CD4-positive, alpha-beta T cell treated with Interleukin-4 for 1 hour (primary cell): Measurements from ENCODE around the gene MAPK7.

Experiments
- DNase-seq, 2 donors: peaks; one replicate each; pipeline ENCODE4 v3.0.0-alpha.2; 2020 to 2022

The MAPK7 gene

DNA sequence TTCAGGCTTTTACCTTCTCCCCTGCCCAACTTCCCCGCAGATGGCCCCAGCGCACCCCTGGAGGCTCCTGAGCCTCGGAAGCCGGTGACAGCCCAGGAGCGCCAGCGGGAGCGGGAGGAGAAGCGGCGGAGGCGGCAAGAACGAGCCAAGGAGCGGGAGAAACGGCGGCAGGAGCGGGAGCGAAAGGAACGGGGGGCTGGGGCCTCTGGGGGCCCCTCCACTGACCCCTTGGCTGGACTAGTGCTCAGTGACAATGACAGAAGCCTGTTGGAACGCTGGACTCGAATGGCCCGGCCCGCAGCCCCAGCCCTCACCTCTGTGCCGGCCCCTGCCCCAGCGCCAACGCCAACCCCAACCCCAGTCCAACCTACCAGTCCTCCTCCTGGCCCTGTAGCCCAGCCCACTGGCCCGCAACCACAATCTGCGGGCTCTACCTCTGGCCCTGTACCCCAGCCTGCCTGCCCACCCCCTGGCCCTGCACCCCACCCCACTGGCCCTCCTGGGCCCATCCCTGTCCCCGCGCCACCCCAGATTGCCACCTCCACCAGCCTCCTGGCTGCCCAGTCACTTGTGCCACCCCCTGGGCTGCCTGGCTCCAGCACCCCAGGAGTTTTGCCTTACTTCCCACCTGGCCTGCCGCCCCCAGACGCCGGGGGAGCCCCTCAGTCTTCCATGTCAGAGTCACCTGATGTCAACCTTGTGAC lies 3.6 kb downstream of the MAPK7 start:
- no peak for DNase-seq

DNA sequence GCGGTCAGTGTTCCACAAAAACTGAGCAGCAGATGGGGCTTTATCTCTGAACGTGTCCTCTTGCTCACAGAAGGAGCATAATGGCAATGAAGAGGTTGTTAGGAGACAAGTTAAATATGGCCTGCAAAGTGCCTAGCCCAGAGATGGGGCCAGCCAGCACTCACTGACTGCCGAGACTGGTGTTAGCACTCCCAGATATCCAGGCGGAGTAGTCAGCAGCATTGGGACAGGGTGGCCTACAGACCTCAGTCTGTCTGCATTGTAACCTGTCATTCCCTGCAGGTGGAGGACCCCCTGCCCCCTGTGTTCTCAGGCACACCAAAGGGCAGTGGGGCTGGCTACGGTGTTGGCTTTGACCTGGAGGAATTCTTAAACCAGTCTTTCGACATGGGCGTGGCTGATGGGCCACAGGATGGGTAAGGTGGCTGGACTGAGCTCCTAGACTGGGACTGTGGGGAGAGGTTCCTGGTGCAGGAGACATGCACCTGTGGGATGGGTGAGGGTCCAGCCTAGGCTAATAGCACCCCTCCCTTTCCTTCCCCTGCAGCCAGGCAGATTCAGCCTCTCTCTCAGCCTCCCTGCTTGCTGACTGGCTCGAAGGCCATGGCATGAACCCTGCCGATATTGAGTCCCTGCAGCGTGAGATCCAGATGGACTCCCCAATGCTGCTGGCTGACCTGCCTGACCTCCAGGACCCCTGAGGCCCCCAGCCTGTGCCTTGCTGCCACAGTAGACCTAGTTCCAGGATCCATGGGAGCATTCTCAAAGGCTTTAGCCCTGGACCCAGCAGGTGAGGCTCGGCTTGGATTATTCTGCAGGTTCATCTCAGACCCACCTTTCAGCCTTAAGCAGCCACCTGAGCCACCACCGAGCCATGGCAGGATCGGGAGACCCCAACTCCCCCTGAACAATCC lies 4.5 kb downstream of the MAPK7 start:
- DNase-seq = no peak

DNA sequence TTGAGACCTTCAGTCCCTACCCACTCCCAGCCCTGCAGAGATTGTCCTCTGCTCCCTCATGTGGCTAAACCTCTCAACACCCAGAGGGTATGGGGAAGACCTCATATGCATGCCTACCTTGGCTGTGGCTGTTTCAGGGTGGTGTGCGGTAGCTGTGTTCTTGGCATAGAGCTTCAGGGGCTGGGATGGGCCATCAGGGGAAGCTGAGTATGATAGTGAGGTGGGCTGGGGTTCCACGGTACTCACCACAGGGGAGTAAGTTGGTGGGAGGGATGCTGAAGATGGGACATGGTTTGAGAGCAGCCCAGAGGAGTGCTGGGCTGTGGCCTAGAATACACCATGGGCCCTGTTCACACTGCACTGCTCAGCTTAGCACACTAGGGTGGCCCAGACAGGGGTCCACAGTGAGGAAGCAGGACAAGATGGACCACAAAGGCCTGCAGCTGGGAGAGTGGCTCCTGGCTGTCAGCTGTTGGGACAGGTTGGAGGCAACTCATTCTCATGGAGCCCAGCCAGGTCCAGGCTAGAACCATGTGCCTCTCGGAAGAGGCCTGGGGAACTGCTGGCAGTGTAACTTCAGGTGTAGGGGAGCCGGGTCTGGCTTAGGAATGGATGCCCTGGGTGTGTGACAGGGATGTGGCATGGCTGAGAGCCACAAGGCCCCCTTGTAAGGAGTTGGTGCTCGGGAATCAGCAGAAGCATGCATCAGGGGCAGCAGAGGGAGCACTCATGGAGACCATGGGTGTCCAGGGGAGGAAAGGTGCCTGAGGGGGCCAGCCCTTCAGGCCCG lies 5.6 kb downstream of the MAPK7 start:
- DNase-seq = no peak

DNA sequence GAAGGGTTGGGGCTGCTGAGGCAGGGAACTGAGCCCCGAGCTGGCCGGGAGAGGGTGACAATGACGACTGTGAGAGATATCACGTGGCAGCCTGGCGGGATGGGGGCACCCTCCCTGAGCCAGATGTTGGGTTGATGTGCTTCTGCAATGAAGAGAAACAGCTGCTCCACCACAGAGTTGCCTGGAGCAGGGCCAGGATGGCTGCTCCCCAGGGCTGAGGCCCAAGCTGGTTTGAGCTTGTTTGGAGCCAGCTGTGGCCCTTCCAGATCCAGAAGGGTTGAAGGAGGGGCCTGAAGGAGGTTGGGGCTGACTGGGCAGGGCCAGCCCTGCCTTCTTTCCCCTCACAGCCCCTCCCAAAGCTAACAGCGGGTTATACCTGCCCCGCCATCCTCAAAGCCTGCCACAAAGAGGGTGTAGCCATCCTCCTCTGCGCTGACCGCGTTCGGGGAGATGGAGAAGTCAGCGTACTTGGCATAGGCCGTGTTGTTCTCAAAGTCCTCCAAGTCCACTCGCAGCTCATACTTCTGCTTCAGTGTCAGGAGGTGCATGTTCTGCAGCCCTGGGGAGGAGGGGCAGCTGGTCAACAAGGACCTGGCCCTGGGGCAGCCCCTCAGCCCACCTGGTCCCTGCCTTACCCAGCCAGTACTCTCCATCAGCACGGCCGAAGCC lies 6.6 kb downstream of the MAPK7 start:
- peak in 1 of 2 donors; percentile 23 for DNase-seq

DNA sequence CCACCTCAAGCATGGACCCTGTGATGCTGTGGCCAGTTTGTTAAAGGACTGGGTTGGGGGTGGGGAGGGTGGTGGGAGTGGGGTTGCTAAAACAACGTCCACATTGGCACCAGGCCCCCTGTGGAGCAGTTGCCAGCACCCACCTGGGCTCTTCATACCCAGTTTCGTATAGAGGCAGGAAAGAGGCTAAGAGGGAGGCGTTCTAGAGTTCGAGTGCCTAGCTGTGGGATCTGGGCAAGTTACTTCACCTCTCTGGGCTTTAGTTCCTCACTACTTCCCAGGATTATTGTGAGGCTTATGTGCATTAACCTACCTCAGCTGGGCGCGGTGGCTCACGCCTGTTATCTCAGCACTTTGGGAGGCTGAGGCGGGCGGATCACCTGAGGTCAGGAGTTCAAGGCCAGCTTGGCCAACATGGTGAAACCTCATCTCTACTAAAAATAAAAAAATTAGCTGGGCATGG lies 7.3 kb downstream of the MAPK7 start:
- no peak for DNase-seq

DNA sequence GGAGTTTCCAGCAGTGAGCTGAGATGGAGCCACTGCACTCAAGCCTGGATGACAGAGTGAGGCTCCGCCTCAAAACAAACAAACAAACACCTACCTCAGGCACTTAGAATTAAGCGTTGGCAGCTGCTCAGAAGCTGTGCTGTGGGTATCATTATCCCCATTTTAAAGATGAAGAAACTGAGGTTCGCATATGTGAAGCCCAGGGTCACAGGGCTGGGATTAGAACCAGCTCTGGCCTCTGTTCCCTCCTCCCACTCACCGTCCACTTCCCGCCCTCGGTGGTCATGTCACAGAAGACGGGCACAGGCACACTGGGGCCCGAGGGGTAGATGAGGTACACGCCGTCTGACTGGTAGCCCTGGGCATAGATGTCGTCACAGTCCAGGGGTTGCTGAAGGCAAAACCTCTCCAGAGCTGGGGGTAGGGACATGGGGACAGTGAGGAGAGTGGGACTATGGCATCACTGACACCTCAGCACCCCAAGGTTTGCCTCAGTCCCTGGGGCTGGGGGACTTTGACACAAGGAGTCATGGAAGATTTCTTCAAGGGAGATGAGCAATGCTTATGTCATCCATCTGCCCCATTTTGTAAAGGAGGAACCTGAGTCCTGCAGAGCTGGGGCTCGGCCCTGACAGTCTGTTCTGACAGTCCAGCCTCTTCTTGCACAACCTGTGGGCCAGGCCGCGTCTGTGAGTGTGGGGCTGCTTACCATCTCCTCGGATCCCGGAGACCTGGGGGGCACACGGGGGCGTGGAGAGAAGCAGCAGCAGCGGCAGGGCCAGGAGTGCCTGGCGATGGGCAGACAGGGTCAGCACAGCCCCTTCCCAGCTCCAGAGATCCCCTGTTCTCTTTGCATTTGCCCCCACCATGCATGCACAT lies 8.0 kb downstream of the MAPK7 start:
- peak in 1 of 2 donors; percentile 77 for DNase-seq

DNA sequence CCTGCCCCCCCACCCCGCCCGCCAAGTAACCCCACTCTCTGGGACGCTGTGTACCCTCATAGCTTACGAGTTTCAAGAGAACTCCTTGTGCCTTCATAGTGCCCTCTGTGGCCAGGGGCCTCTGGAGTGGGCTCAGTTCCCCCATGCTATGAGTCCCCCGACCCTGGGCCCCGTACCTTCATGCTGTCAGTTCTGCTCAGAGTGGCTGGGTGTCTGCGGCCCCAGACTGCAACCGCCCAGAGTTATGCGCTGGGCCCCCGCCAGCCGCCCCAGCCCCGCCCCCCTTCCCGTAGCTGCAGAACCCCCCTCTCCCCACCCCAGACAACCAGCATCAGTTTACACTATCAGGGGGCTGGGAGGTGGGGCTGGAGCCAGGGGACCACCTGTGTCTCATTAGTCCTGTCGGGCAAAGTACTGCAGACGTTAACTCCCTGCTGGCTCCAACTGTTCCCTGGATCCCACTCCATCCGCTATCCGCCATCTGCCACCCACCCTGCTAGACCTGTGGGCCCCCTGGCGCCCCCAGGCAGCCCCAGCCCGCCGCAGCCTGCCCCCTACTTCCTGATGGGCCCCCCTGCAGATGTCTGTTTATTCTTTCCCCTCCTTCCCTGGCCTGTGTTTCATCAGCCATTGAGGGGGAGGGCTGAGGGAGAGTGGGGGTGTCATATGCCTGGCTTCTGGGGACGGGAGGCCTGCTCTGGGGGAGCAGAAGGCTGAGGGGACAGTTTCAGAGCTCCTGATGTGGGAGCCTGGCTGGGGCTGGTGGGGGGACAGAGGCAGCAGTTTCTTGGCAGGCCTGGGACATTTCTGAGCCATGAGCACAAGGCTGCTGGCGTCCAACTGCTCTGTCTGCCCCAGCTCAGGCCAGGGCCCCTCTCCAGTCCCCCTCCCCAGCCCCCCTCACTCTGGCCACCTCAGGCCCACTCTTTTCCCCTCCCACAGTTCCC lies 8.9 kb downstream of the MAPK7 start, which contains the start of gene MFAP4:
Gene MFAP4, minus strand, starts transcription at position 217 of the 947 bp plus-strand sequence. Its CDS starts 35 bp downstream, at position 182.
- DNase-seq = no peak

DNA sequence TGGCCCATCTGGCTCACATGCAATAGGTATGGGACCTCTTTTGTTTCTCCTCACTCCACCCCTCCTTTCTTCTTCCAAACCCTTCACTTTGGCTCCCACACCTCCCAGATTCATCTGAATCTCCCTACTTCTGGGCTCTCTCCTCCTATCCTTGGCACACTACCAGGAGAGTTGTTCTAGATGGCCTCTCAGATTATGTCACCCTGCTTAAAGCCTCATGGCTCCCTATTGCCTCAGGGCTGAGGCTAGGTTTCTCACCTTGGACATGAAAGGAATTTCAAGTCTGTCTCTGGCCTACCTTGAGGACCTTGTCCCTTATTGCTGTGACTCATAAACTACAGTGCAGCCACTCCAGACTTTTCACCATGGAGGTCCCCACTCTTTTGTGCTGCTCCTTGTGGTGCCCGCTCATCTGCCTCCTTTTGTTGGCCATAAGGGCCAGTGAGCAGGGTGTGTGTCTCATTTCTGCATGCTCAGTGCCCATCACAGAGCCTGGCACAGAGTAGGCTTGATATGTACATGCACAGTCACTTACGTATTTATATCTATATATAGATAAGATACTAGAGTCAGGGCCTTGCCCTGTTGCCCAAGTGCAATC lies 9.7 kb downstream of the MAPK7 start:
- no peak for DNase-seq

DNA sequence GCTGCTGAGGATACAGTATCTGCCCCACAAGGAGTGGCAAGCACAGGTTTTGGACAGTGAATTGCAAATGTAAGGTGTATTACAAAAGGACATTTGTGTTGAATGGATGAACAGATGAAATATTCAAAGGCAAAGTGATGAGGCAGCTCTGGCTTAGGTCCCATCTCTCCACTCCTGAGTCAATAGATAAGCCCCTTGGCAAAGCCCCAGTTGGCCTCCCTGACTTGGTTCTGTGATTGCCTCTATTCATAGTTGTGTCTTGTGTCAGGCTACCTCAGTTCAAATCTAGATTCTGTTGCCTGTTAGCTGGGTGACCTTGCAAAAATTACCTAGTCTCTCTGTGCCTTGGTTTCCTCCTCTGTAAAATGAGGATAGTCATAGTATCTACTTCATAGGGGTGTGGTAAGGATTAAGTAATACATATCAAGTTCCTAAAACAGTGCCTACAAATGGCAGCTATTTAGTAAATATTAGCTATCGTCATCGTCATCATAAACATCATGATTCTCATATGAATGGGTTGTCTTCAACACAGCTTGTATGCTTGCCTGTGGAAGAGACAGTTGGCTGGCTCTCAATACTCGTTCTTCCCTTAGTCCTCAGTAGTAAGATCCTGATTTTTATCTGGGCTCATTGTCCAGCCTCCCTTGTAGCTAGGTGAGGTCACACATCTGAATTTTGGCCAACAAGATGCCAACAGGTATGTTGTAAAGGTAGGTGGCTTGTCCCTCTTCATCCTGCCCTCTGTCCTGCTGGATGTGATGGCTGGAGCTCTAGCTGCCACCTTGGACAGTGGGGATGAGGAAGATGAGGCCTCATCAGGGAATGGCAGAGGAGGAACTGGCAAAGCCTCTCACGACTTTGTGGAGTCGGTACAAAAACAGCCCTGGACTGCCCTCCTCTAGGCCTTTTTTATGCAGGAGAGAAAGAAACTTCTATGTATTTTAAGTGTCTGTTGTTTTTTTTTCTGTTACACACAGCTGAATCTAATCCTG lies 10.8 kb downstream of the MAPK7 start:
- no peak for DNase-seq

DNA sequence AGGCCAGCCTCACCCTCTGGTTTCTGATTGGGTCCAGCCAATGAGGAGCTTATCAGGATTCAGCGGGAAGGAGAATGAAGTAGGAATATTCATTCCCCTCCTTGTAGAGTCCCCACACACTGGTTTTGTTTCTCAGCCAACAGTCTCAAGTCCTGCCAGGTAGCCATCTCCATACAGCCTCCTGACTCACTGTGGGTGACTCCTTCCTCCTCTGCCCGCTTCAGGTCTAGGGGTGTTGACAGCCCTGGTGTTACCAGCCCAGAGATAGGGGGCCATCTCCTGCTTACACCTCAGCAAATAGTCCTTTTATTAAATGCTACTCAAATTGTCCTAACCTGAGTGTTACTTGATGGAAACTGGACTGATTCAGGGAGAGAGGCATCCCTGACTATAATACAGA lies 12.7 kb downstream of the MAPK7 start:
- DNase-seq = no peak

DNA sequence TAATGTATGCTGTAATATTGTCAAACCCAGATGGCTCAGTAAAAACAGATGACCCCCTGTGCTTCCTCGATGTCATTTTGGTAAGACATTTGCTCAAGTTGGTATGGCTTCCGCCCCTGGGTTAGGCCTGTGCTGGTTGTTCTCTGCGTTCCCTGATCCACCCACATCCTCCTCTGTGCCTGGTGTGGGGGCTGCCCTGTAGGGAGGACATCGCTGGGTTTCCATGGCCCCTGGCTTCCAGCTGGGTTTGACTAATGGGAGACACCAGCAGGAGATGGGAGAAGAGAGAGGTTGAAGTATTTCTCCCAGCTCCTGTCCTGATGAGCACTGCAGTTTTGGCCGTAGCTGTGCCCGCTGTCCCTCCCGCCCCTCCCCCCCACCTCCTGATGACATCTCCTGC lies 13.1 kb downstream of the MAPK7 start:
- no peak for DNase-seq

DNA sequence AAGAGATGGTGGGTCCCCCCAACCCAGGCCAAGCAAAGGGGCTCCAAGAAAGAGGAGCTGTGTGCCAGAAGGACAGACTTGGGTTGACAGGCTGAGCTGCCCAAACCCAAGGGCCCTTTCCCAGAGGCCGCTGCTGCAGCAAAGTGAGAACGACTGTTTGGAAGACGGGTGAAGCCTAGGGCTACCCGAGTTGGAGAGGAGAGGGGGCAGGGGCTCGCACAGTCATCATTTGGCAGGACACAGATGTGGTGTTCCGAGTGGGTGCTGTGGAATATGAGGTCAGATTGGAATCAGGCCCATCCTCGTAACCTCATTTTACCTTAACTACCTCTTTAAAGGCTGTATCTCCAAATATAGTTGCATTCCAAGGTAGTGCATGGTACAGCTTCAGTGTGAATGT lies 14.0 kb downstream of the MAPK7 start:
- no peak for DNase-seq

DNA sequence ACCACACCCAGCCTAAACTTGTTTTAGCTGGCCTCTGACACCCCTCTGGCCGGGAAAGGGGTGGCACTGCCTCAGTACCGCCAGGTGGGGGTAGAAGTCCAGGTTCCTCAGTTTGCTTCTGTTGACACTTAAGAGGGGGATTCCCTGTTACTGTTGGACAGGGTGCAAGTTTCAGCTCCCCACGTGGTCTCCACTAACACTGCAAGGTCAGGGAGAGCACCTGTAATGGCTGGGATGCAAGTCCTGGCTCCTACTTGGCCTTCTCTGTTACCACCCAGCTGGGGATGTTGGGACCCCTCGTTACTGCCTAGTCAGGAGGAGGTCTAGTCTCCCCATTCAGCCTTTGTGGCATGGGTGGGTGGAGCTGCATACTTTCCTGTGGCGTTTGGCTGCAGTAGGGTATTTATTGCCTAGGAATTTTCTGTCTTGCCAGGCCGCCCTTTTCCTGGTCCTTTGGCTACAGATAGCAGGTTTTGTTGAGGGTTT lies 19.3 kb downstream of the MAPK7 start:
- no peak for DNase-seq

DNA sequence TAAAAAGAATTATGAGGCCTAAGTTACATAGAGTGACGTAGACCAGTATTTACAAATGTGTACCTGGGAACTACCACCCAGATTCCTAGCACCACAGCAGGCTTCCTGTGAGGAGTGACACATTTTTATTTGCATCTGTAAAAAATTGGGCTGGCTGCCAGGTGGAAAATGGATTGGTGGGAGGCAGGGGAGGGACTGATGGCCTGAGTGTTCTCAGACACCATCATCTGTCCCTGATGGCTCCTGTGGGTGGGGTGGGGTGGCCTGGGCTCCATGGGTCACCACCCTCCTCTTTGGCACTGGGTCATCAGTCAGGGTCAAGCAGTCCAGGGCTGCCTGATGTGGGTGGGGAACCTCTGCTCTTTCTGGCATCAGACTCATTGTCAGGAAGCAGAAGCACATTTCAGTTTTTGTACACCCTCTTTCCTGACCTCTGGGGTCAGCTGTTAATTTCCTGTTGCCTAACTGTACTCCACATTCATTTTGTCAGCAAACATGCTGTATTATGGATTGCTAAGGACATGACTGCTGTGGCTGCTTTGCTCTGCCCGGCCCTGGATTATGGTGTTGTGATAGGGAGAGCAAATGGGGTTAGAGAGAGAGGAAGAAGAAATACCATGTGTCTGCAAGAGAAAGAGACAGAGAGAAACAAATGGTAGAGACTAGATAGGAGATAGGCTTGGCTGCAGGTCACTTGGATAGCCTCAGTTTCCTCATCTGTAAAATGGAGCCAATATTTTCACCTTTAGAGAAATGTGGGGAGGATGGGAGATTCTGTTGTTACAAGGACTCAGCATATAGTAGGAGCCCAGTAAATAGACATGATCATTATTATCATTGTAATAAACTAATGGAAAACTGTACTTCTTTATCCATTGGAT lies 20.2 kb downstream of the MAPK7 start:
- peak in 1 of 2 donors; percentile 74 for DNase-seq

DNA sequence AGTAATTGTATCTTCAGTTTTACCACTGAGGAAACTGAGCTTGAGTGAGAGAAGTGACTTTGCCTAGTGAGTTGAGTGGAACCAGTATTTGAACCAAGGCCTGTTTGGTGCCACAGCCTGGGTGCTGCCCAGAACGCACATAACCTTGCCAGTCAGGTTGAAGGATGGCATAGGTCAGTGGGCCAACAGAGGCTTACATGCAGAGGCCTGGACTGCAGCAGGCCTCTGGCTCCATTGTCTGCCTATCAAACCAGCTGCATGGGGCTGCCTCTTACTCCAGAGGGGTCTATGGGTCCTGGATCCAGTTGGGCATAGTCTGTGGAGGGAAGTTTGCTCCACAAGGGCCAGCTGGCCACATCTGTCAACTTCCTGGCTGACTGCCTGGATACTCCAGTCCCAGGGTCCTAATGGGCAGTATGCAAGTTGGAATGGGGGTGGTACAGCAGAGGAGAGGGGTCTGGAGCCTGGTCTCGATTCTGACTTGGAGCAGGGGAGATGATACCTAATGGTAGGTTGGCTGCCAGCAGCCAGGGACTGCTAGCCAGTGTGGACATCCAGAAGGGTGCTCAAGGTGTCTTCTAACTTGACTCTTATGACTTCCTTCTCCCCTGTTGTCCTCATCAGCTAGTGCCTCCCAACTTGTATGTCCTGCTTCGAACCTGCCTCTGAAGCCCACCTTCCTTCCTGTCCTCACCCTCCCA lies 21.6 kb downstream of the MAPK7 start:
- no peak for DNase-seq

DNA sequence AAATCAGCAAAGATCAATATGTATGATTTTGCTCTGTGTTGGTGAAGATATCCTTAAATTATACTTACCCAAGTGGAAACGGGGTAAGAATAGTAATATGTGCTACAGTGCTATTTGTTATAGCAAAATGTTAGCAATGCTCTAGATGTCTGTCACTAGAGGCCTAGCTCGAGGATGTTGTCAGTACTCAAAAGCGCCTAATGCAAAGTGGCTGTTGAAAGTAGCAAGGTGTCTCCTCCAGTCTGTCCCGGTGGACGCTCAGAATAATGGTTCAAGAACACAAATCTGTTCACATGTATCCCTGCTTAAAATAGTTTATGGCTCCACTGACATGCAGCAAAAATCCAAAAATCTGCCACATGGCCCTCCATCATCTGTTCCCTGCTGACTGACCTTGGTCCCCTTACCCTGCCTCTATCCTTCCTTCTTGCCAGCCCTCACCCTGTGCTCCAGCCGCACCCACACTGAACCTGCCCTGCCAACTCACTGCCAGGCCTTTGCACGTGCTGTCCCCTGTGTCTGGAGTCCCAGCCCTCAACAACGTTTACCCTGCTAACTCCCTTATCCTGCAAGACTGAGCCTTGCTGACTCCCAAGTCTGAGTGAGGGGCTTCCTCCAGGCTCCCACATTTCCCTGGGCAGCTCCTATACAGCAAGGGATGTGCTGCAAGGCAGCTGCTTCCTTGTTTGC lies 23.2 kb downstream of the MAPK7 start:
- no peak for DNase-seq
